HG03095 (cell line): ENCODE data around the gene ZNF670.

Source experiments
- ATAC-seq: cut with Tn5 transposase; IDR thresholded peaks from one replicate; pipeline ENCODE4 v1.9.1; 2021; ENCODE audit warnings: moderate library complexity; ENCODE audit not compliant: unreplicated experiment

The ZNF670 gene

GRCh38 chr1:247104965-247105364 is 26.4 kb upstream of the ZNF670 start:
- no peak for ATAC-seq

GRCh38 chr1:247103859-247104591 is 25.4 kb upstream of the ZNF670 start, which contains the start of gene ZNF669:
Gene ZNF669 (minus strand): TSS chr1:247104356. CDS start chr1:247104199, 157 bp downstream.
- ATAC-seq, result peak; percentile 100

- no peak for ATAC-seq
Measured at GRCh38 chr1:247102381-247102780, 23.8 kb upstream of the ZNF670 start.

- no peak for ATAC-seq
Measured at GRCh38 chr1:247100676-247101279, 22.2 kb upstream of the ZNF670 start.

GRCh38 chr1:247096958-247097357 is 18.3 kb upstream of the ZNF670 start:
- ATAC-seq, result no peak

- ATAC-seq, result no peak
Measured at GRCh38 chr1:247096544-247096943, 17.9 kb upstream of the ZNF670 start.

- no peak for ATAC-seq
Measured at GRCh38 chr1:247096112-247096511, 17.5 kb upstream of the ZNF670 start.

GRCh38 chr1:247090455-247090854 is 11.8 kb upstream of the ZNF670 start:
- no peak for ATAC-seq

GRCh38 chr1:247089616-247090375 is 11.2 kb upstream of the ZNF670 start:
- ATAC-seq, result no peak

GRCh38 chr1:247088967-247089366 is 10.4 kb upstream of the ZNF670 start:
- no peak for ATAC-seq

GRCh38 chr1:247087256-247087655 is 8.6 kb upstream of the ZNF670 start:
- no peak for ATAC-seq

- ATAC-seq, result no peak
Measured at GRCh38 chr1:247085310-247085709, 6.7 kb upstream of the ZNF670 start.

GRCh38 chr1:247084771-247085170 is 6.2 kb upstream of the ZNF670 start:
- ATAC-seq, result no peak

- ATAC-seq, result no peak
Measured at GRCh38 chr1:247079141-247079874, 697 bp upstream of the ZNF670 start.

- no peak for ATAC-seq
Measured at GRCh38 chr1:247077876-247078257, 744 bp downstream of the ZNF670 start.

GRCh38 chr1:247077213-247077612 is 1.4 kb downstream of the ZNF670 start:
- ATAC-seq, result no peak

GRCh38 chr1:247070645-247071044 is 8.0 kb downstream of the ZNF670 start:
- ATAC-seq, result no peak

GRCh38 chr1:247064304-247064703 is 14.3 kb downstream of the ZNF670 start:
- no peak for ATAC-seq

- ATAC-seq, result no peak
Measured at GRCh38 chr1:247060771-247061170, 17.8 kb downstream of the ZNF670 start.

- ATAC-seq, result no peak
Measured at GRCh38 chr1:247056071-247056470, 22.5 kb downstream of the ZNF670 start.

GRCh38 chr1:247054992-247055415 is 23.6 kb downstream of the ZNF670 start:
- no peak for ATAC-seq
